GM18858 (cell line): Measurements from ENCODE around the gene CIAO2B.

Experiments
- ATAC-seq: cut with Tn5 transposase; IDR thresholded peaks from one replicate; pipeline ENCODE4 v1.9.1; 2021; ENCODE audit not compliant: unreplicated experiment

Gene CIAO2B

GRCh38 chr16:66921729-66922450 is 12.3 kb downstream of the CIAO2B start:
- ATAC-seq = no peak

- ATAC-seq = no peak
Observed at GRCh38 chr16:66920924-66921680, 13.1 kb downstream of the CIAO2B start.

- ATAC-seq = no peak
Observed at GRCh38 chr16:66920299-66920590, 14.0 kb downstream of the CIAO2B start.

DNA sequence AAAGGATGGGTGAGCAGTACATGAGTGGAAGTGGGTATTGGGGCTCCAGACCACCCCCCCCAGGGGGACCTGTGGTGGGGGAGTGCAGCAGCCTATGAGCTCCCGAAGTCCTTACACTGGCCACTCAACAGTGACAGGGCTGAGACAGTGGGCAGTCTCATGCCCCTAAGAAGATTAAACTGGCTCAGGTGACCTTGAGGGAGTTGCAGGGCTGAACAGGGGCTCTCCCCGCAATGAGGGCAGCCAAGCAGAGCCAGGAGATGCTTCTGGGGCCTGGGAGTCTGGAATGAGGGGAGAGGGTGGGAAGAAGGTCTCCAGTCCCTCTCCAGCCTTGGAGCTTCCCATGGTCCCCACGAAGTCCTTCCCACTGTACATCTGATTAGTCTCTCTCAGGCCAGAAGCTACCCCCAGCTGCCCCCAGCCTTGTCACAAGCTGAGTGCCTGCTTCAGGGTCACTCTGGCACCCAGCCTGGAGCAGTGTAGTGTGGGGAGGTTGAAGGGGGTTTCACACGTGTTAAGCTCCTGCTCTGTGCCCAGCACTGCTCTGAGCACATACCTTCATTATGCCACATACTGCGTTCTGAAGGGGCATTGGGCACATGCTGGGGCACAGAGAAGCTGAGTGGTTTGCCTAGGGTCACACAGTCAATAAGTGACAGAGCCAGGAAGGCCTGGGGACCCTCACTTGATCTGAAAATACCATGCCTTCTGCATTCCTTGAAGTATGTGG is 14.5 kb downstream of the CIAO2B start:
- no peak for ATAC-seq

DNA sequence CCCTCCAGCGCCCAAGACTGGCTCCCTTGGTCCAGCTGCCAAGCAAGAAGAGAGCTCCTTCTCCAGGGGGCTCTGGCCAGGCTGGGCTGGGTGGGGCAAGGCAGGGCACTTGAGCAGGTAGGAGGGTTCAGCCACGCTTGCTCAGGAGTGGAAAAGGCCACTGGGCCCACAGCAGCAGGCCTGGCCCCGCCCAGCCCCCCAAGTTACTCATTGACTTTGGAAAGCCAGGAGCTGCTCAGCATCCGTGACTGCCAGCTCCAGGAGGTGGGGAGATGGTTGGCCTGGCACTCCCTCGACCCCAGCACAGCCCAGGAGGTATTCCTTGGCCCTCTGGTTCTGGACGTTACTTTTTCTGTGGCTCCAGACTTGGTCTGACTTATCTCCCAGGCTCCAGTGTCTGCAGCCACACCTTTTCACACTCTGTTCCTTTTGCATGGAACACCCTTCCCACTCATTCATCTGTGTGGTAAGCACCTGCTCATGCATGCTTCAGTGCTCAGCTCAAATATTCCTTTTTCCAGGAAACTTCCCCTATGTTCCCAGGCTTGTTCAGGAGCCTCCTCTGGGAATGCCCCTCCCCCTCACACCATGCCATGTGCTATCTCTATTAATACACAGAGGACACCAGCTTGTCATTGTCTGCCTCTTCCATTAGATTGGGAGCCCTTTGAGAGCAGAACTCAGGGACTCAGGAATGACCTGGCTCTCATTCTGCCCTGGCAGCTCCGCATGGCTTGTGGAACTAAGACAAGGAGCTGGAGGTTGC is 15.2 kb downstream of the CIAO2B start, which contains the start of gene CDH16:
TSS of gene CDH16 (minus strand) at position 83 of the 766 bp plus-strand sequence. CDS start 820 bp downstream, outside the sequence.
- ATAC-seq = no peak

GRCh38 chr16:66918355-66918754 is 15.8 kb downstream of the CIAO2B start:
- ATAC-seq = no peak

- no peak for ATAC-seq
Observed at GRCh38 chr16:66917741-66918140, 16.5 kb downstream of the CIAO2B start.

- no peak for ATAC-seq
Observed at GRCh38 chr16:66916518-66916917, 17.7 kb downstream of the CIAO2B start.

GRCh38 chr16:66915041-66915440 is 19.2 kb downstream of the CIAO2B start:
- ATAC-seq = no peak

- no peak for ATAC-seq
Observed at GRCh38 chr16:66914541-66914940, 19.7 kb downstream of the CIAO2B start.

GRCh38 chr16:66913711-66914110 is 20.5 kb downstream of the CIAO2B start:
- ATAC-seq = no peak

DNA sequence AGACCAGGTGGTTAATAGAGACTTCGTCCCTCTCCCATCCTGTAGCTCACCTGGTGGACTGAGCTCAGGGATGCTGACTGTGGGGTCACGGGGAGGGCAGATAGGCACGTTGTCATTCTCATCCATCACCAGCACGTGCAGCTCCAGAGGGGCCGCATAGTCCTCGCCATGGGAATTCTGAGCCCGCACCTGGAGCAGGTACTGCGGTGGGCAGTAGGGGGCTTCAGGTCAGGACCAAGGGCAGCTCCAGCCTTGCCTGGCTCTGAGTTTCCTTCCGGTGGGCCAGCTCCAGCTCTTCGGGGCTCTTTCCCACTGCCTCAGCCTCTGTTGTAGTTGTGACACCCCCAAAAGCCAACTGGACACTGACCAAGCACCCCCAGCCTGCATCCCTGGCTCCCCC is 21.1 kb downstream of the CIAO2B start:
- no peak for ATAC-seq

DNA sequence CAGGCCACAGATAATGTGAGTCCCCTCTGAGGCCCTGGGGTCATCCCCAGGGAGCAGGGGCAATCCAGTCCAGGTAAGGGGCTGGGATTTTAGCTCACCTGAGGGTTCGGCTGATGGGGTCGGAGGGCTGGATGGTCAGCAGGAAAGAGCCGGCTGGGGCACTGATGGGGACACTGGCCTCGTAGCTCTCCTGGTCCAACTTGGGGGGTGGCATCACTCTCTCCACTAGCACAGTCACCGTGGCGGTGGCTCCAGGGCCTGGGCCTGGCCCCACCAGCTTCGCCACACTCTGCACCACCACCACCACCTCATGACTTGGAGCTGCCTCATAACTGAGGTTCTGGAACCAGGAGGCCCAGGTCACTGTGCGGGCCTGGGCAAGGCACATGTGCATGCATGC is 22.4 kb downstream of the CIAO2B start:
- no peak for ATAC-seq

GRCh38 chr16:66911112-66911511 is 23.1 kb downstream of the CIAO2B start:
- no peak for ATAC-seq

GRCh38 chr16:66910175-66910940 is 23.8 kb downstream of the CIAO2B start:
- no peak for ATAC-seq

- no peak for ATAC-seq
Observed at GRCh38 chr16:66908762-66909559, 25.2 kb downstream of the CIAO2B start.

DNA sequence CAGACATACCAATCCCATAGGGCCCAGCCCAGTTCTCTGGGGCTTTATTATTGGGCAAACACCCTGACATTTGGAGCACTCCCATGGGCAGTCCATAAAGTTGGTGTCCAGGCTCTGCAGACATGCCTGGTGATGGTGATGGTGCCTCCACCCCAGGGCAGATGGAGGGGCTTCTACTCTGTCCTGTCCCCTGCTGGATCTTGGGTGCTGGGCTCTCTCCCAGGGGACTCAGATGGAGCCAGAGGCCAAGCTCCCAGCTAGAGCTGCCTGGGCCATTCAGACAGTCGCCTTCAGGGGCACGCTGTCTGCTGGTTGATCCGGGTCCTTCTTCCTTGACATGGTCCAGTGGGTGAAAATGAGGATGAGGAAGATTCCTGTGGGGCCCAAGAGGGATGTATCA is 26.1 kb downstream of the CIAO2B start:
- ATAC-seq = no peak

DNA sequence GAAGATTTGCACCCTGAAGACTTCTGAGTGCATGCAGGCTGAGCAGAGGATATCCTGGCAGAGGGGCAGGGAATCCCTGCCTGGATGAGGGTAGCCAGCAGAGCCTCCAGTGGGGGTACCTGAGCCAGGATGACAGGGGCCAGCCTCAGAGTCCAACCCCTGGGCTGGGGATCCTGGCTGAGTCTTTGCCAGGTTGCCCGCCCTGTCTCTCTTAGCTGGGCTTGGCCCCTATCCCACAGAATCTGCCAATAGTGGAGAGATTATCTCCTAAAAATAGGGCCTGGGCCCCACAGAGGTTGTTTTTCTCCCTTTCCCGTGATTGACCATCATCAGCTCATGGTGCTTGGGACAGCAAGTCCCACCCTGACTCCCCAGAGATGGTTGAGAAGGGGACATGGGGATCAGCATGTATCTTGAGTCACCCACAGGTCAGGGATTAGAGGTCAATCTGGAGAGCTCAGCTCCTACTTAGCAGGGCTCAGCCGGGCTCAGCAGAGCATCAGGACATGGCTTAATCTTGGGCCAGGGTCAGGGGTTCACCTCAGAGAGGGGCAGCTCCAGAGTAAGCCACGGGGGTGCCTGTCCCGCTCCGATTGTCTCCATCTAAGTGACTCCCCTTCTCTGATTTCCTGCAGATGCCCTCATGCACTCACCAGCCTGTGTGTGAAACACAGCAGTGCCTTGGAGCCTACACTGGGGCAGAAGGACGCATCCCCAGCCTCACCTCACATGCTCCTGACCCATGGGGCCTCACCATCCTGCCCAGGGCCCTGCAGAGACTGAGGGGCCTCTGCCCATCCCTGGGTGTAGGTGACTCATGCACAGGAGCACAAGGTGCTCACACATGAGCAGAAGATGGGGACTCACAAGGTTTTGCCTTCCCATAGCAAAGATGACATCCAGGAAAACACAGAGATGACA is 27.0 kb downstream of the CIAO2B start:
- no peak for ATAC-seq
